Right kidney (tissue), 9 donors: ENCODE measurements around the gene GPR142.

Experiments
- DNase-seq: peaks from one replicate; pipeline ENCODE4 v3.0.0-alpha.2; 2016
- long read RNA-seq, 8 donors: transcript quantifications; one replicate each; lab custom pipeline, GENCODE V29; 2026

Gene GPR142, protein sequence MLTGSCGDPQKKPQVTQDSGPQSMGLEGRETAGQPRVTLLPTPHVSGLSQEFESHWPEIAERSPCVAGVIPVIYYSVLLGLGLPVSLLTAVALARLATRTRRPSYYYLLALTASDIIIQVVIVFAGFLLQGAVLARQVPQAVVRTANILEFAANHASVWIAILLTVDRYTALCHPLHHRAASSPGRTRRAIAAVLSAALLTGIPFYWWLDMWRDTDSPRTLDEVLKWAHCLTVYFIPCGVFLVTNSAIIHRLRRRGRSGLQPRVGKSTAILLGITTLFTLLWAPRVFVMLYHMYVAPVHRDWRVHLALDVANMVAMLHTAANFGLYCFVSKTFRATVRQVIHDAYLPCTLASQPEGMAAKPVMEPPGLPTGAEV
- long read RNA-seq, donor 1 = 0 reads
- long read RNA-seq, donor 2 = 0 reads
- long read RNA-seq, donor 3 = 0 reads
- long read RNA-seq, donor 4 = 0 reads
- long read RNA-seq, donor 5 = 0 reads
- long read RNA-seq, donor 6 = 0 reads
- long read RNA-seq, donor 7 = 0 reads
- long read RNA-seq, donor 8 = 0 reads

DNA sequence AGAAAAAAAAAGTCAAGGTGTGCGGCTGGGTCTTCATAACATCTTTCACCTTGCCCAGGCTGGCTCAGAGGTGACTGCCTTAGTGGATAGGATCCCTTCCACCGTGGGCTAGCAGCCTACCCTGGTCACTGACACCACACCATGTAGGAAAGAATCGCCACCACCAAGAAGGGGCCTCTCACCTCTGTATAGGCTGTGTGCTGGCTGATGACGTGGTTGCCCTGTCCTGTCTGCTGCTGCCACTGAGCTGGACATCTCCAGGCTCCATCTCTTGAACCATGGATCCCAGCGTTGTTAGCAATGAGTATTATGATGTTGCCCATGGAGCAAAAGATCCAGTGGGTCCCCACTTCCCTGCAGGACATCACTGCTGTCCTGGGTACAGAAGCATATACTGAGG lies at the start of gene GPR142:
GPR142 (plus strand) TSS at position 301 of the 400 bp plus-strand sequence. CDS start 2,035 bp downstream, outside the sequence.
- DNase-seq = no peak

DNA sequence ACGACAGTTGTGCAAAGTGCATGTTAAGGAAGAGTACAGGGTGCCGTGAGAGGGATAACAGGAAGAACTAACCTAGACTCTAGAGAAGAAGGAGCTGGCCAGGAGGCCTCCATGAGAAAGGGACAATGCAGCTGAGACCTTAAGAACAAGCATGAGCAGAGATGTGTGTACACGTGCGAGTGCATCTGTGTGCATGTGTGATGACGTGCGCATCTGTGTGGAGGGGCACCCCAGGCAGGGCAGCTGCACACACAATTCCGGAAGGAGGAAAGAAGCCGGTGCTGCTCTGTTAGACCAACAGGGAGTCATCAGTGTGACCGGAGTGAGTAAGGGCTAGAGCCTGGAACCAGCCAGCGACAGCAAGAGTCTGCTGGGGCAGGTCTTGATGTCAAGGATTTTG lies 48.9 kb upstream of the GPR142 start:
- DNase-seq = no peak

DNA sequence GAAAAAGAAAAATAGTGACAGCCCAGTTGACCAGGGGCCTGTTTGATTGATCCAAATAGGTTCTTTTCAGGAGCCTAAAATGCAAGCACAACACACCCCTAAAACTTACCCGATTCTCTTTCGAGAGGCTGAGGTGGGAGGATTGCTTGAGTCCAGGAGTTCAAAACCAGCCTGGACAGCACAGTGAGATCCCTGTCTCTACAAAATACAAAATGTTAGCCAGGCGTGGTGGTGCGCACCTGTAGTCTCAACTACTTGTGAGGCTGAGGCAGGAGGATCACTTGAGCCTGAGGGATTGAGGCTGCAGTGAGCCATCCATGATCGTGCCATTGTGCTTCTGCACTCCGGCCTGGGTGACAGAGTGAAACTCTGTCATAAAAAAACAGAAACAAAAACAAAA lies 42.8 kb upstream of the GPR142 start:
- no peak for DNase-seq

DNA sequence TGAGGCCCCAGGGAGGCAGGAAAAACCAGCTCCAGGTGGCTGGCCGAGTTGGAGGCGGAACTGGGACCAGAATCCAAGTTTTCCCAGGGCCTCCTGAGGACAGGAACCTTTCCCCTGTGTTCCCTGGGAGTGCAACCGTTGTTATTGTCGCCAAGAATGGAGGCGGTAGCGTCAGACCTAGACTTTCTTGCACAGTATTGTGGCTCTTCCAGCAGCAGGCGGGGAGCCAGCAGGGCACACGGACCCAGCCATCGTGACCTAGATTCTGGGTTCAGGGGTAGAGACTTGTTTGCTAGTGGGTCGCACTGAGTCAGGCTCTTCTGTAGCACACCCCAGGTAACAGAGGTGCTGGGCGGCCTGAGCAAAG lies 41.9 kb upstream of the GPR142 start:
- no peak for DNase-seq

DNA sequence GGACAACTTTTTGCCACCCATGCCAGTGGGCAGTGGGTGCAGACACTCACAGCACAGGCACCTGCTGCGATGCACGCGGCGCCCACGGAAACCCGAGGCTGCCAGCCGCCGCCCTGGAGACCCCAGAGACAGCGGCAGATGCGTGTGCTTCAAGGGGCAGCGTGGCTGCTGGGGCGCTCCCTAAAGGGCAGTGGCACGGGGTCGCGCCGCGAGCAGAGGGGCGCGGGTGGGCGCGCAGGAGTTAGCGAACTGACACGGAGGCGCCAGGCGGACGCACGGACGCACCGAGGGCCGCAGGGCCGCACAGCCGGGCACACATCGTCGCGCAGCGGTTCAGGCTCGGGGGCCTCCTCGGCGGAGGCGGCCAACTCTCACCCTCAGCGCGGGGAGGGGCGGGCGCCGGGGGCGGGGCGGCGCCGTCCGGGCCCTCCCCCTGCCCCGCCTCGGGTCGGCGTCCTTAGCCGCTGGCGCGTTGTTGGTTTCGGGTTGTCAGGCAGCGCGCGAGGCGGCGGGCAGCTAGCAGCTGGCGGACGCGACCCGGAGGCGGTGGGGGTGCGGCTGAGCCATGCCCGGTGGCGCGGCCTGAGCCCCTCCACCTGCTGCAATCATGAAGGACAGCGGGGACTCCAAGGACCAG lies 41.4 kb upstream of the GPR142 start, which contains the start of gene KIF19:
KIF19 (plus strand) TSS at position 484 of the 637 bp plus-strand sequence; CDS start at position 608, 124 bp downstream.
- DNase-seq = peak; percentile 61

DNA sequence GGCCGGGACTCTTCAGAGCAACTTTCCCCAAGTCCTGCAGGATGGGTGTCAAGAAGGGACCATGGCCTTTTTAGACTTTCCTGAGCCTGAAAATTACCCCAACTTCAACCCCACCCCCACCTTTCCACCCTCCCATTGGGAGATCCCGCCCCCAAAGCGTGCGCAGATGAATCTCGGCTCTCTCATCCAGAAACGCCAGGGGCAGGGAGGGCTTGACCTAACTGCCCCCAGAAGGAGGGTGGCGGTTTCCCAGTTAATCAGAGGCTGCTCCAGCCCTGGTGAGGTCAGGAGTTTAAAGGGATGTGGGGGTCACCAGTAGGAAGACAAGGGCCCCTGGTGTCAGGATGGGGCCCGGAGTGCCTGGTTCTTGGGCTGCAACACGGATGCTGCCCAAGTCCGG lies 40.8 kb upstream of the GPR142 start:
- DNase-seq = no peak

DNA sequence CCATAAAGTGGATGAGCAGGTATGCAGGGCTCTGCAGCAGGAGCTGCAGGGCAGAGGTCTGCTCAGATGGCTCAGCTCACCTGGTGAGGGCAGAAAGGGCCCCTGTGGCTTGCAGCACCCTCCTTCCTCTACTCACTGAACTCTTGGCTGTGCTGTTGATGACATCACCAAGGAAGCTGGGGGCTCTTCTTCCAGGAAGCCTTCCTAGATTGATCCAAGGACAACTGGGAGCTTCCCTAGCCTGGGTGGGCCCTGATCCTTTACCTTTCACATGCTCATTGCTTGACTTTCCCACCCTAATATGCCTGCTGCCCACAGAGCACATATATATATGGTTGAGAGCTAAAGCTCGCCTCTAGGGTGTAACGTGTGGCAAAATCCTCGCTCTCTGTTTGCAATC lies 38.8 kb upstream of the GPR142 start:
- DNase-seq = no peak

DNA sequence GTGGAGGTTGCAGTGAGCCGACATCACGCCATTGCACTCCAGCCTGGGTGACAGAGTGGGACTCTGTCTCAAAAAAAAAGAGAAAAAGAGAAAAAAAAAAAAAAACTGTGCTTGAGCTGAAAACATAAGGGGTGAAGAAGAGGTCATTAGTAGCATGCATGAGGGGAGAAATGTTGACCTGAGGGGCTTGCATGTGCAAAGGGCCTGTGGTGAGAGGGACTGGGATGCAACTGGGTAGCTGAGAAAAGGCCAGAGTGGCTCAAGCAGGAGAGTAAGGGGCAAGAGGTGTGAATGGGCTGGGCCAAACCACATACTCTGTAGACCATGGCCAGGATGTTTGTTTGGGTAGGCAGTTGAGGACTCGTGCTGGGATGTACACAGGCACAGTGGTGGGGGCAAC lies 37.9 kb upstream of the GPR142 start:
- DNase-seq = no peak

DNA sequence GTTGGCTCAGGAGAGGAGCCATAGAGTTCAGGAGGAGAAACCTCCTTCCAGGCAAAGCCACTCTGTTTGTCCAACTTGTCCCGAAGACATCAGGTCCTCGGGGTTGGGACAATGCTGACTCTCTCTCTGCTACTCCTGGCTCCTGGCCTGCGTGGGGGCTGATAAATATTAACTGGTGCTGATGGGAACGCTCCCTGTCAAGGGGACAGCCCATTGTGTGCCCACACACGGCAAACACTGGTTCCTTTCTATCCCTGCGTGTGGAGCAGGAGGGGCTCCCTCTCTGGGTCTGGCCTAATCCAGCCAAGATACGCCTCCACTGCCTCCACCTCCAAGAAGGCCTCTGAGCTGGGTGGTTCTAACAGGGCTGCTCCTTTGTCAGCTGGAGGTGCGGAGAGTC lies 36.9 kb upstream of the GPR142 start:
- DNase-seq = no peak

DNA sequence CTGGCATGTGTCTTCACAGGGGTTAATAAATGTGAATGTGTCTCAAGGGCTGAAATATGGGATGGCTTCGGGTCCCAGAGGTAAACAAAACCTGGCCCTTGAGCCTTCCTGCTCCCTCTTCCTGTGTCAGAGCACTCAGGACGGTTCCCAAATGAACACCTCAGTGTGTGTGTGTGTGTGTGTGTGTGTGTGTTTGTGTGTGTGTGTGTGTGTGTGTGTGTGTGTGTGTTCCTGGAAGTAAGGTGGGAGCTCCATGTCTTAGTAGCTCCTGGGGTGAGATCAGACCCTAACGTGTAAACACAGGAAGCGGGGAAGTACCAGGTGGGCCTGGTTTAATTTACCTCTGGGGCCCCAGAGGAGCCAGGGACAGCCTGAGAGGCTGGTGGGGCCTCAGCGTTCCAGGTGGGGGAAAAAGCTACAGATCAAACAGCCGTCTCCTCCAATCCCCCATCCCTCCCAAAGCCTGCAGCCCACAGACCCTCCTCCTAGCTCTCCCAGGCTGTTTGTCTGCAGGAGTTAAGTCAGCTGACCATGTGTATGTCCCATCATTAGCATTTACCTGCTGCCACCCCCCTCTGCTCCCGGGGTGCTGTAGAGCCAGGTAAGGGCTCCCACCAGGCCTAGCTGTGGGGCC lies 35.2 kb upstream of the GPR142 start:
- no peak for DNase-seq

DNA sequence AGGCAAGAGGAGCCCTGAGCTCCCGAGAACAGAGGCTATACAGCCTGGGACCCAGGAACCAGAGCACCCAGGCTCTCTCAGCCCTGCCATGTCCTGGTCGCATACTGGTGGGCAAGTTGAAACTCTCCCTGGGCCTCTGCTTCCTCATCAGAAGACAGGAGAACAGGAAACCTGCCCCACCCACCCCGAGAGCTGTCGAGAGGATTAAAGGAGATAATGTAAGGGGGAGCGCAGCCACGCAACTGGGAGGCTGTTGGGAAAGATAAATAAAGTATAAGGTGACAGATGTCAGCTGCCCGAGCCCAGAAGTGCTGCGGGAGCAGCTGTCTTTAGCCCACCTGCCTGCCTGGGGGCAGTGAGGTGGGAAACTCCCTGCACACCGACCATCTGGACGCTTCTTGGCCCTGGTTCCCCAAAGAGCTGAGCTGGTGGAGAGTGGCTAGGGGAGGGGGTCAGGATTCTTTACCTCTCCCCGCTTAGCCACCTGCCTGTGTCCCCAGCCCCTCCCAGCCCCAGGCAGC lies 34.5 kb upstream of the GPR142 start:
- DNase-seq = peak; percentile 30

DNA sequence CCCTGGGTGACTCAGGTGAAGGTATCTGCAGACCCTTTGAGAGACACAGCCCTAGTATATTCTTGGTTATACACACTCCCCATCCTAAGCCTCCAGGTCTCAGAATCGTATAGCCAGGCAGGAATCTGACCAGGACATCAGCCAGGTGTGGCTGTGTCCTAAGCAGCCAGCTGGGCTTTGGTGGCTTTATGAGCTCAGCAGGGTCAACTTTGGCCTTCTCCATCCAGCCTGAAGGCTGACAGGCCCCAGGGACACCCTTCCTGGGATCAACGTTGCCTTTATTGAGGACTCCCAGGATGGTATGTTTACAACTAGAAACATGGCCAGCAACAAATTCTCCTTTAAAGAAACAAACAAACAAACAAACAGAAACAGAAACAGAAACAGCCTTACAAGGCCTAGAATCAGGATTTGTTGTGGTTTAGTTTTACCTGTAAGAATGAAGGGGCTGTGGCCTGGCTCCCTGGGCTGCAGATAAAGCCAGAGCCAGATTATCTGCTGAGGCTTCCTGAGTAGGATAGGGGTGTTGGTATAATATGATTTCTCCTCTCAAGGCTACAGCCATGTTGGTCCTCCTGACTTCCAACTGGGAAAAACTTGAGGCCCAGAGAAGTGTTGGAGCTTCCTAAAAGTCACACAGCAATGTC lies 32.8 kb upstream of the GPR142 start:
- no peak for DNase-seq

DNA sequence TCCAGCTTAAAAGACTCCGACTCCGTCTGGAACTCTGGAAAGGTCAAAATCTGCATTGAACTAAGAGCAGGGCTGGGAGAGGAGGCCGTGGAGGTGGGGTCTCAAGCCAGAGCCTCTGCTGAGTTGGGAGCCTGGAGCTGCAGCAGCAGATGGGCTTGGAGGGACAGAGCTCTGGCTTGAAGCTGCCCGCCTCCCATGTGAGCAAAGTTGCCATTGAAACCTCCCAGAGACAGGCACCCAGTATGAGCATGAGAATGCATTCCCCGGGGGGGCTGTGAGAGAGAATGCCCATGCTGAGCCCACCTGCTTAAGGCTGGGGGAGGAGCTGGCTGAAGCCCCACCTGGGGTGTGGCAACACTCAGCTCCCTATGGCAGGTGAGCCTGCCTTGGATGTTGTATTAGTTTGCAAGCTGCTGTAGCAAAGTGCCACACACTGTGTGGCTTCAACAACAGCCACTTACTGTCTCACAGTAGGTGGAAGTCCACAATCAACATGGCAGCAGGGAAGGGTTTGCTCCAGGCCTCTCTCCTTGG lies 31.7 kb upstream of the GPR142 start:
- DNase-seq = no peak

DNA sequence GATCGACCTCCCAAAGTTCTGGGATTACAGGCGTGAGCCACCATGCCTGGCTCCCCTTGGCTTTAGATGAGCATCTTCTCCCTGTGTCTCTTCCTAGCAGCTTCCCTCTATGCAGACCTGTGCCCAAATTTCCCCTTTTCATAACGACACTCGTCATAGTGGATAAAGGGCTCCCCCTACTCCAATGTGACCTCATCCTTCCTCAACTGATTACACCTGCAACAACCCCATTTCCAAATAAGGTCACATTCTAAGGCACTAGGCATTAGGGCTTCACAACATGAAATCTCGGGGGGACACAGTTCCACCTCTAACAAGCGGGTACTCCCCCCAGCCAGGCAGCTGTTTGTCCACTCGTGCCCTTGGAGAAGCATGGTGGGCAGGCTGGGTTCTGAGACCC lies 31.0 kb upstream of the GPR142 start:
- no peak for DNase-seq

DNA sequence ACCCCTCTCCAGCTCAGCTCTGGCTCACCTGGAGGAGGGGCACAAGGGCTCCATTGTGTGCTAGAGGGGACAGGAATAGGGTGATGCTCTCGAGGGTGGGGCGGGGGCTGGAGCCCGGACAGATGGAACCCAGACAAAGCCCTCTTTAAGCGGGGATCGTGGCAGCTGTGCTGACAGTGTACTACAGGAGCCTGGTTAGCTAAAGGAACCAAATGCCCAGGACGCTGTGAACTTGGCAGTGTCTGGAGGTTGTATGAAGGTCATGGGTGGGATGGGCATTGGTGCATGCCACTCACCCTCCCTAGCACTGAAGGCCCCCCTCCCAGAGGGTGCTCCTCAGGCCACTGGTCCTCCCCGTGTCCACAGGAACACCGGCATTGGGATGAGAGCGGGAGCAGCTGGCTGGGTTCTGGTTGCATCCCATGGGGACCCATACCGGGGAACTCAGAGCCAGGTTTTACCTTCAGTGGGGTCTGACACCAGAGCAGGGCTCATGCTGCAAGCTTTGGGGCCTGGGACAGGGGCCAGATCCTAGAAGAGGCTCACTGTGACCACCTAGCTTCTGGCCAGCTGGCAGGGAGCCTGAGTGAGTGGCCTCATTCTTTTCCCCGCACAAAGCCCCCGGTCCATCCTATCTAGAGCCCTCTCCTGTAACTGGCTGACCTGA lies 29.3 kb upstream of the GPR142 start:
- DNase-seq = no peak

DNA sequence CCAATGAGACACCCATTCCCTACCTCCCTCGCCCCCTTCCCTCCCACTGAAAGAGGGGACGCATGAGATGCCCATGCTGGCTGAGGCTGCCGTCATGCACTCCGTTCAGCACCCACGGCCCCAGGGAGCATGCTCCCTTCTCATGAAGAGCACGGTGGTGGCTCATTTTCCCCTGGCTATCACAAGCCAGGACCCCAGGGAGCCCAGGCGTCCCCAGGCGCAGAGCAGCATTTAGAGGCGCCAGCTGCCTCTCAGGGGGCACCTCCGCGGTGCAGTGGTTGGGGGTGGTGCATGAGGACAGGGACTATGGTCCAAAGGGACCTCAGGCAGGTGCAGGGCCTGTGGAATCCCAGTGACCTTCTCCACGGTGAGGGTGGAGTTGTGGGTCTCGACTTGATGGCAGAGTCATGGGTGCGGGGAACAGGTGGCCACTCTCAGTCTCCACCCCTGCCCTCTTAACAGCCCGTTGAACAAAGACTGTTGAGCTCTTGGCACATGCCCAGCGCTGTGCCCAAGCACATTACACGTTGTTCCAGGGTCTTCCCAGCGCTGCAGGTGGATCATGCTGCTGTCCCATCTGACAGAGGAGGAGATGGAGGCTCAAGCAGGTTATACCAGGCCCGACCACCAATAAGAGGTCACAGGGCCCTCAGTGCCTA lies 27.6 kb upstream of the GPR142 start:
- no peak for DNase-seq

DNA sequence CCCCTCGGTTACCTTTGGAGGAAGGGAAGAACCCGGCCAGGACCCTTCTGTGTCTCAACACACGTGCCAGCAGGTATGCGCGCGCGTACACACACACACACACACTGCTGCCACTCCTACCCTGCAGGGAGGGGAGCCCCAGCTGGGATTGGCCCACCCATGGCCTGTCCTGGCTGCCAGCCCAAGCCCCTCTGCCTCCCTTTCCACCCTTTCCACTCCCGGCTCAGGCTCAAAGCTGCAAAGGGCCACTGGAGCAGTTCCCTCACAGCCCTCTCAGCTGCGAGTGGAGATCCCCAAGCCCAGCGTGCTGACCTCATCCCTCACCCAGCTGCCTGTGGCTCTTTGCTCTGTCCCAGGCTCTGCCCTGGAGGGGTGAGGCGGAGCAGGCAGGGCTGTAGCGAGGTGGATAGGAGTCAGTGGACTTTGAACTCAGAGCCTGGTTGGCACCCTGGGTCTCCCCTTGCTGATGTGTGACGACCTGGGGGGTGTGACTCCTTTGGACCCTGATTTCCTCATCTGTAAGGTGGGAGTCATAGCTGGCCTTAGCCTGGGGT lies 26.8 kb upstream of the GPR142 start:
- DNase-seq = peak; percentile 27

DNA sequence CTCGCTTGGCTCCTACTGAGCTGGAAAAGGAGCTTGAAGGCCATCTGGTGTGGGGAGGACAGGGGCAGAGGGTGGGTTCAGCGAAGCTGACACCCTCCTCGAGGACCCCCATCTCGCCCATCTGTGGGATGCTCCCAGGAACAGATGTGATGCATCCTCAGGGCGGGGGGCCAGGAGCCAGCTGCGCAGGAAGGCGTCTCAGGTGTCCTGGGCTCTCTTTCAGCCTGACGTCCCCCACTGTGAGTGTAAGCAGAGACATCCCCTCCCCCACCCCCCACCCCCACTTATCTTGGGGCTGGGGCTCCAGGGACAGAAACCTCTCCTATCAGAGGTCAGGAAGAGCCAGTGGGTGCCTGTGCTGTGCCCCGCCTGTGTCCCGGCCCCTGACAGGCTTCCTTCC lies 25.1 kb upstream of the GPR142 start:
- no peak for DNase-seq

DNA sequence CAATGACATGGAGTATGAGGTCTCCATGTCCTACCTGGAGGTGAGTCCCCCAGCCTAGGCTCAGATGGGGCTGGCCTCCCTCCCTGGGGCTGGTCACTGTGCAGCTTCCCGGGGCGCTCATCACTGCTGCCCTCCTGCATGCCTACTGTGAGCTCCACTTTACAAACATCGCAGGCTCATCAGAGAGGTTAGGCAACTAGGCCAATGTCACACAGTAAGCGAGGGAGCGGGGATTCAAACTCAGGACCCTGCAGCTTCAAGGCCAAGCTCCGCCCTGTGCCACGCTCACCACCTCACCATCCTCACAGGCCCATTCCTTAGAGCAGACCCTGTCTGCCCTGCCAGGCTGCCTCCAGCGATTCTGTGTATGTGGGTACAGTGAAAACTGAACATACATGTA lies 24.2 kb upstream of the GPR142 start:
- DNase-seq = no peak

DNA sequence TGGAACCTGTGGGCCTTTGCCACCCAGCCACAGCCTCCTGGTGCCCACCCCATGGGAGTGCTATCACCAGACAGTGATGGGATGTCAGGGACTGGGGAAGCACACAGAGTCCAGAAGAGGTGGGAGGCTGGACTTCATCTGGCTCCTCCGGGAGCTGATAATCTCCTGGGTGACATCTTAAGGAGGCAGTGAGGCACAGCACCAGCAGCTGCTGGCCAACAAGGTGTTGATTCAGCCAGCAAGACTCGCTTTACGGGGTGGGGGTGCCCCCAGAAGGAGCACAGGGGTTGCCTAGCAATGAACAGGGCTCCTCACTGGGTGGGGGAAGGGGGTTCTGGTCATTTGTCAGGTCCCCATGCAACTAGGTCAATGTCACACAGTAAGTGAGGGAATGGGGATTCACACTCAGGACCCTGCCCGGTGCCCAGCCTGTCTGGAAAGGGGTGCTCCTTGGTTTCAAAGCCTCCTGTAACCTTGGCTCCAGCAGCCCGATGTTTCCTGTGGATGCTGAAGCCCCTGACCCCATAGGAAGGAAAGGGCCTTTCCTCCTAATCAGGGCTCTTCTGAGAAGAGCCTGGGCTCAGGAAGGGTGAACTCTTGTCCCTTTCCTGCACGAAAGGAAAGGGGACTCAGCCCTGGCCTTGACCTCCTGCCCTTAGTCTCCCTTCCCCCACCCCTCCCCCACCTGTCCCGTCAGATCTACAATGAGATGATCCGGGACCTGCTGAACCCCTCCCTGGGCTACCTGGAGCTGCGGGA lies 23.6 kb upstream of the GPR142 start:
- DNase-seq = no peak
